Measurements from ENCODE around the gene ATP10A.
"Not testable (repeated sequence)": the region's sequence is repeated elsewhere in the genome, so short reads cannot be mapped to it uniquely, and the experiment has no call there.

Gene ATP10A

DNA sequence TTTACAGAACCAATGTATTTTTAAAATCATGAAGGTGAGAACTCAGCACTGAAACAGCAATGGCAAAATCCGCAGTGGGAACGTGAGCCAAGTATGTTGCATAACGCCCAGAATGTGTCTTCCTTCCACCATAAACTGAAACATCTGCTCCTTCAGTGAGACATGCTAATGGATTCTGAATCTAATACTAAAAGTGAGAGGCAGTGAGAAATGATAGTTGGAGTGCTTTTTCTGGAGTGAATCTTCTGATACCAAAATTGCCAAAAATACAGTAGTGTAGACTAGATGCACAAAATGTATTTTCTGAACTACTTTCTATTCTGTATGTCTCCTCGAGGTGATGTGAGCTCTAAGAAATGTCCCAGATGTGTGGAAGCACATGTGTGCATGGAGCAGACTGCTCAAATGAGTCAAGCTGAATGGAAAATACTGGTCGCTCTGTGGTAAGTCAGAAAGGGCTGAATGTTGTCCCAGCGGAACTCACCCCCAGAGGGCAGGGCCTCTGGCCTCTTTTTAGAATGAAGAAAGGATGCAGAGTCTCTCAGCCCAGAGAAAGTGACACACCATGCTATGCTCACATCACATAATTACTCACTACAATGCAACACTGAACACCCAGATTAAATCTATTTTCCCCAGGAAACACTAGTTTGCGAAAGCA, 73.0 kb downstream of the ATP10A start:
- DNase-seq (ENCODE audit: low read depth) = no peak

DNA sequence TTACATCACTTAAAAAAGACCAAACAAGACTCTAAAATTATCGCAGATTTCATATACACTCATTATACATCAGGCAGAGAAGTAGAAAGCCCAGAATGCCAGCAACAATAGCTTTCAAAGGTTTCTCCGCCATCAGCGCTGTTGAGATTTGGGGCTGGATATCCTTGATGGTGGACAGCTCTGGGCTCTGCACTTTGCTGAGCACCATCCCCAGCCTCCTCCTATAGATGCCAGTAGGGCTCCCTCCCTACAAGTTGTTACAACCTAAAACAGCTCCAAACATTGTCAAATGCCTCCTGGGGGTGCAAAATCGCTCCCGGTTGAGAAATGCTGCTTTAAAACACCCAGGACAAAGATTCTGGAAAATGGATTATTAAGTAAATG, 73.5 kb downstream of the ATP10A start:
- DNase-seq (ENCODE audit: low read depth) = no peak

DNA sequence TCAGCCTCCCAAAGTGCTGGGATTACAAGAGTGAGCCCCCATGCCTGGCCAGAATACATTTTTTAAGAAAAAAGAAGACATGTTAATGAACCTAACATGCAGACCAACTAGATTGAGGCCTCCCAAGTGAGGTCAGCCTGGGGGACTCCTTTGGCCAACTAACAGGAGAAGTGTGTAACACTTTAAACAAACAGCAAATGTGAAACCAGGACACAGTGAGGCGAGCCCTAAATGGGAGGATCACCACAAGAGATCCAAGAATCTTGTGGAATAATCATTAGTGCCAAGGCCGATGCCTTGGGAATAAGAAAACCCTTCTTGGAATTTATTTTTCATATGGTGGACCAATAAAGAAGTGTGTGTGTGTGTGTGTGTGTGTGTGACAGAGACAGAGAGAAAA, 73.9 kb downstream of the ATP10A start:
- DNase-seq (ENCODE audit: low read depth) = no peak

DNA sequence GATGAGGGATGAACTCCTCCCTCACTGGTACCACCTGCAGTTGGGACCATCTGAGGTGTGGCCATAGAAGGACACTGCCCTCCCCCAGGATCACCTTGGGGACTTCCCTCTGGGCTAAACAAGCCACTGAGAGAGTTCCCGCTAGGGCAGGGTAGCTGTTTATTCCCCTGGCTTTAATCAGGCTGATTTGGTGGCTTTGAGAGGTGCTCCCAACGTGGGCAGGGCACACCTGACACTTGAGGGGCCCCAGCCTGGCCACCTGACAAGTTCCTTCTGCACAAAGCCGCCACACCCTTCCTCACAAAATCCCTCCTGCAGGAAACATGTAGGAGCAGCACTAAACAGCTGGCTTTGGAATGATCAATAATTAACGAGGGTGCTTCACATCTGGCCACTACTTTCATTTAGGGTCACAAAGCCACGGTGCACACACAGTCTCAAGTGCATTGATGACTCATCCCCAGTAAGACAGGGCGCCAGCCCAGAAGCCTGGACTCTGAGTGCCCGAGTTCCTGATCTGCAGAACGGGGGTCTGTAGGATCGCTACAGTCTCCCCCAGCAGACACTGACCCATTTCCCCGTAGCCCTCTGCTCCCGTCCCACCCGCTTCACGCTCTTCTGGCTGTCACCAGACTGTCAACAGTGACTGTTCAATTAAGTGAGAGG, 75.1 kb downstream of the ATP10A start:
- no peak for DNase-seq (ENCODE audit: low read depth)

DNA sequence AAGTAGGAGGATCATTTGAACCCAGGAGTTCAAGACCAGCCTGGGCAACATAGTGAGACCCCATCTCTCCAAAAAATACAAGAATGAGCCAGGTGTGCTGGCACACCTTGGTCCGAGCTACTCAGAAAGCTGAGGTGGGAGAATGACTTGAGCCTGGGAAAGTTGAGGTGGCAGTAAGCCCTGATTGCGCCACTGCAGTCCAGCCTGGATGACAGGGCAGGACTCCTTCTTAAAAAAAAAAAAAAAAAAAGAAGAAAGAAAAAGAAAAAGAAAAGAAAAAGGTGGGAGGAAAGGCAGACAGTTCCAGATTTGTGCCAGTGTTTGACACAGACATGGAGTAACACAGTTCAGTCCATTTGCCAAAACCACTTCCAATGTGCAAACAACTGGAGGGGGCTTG, 75.7 kb downstream of the ATP10A start:
- no peak for DNase-seq (ENCODE audit: low read depth)

DNA sequence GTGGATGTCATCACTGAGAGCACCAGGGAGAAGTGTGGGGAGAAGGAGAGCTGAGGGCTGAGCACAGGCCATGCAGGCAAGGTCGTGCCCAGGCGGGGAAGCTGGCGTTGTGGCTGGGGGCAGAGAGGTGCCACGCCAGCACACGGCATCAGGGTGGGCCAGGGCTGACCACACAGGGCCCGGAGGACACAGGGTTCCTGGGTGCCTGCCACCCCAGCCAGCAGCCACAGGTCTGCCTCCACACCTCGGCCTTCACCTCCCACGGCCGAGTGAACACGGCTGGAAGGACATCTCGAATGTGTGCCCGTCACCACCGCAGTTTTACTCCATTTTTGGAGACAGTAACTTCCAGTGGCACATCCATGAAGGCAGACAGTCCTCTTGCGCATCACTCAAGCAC, 77.1 kb downstream of the ATP10A start:
- no peak for DNase-seq (ENCODE audit: low read depth)

DNA sequence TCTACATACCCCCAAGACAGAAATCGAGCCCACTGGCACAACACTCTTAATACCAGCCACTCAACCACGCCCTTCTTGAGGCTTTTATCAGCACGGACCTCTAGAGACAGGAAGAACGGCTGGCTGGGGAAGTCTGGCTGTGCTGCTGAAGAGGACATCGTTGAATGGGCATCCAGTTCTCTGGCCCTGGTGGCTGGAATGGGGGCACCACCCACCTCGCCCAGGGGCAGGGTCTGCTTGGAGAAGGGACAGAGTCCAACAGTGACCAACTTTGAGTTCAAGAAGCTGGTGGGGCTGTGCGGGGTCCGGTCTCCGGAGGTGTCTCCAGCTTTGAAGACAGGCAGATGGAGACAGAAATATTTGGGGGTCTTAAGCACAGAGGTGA, 77.5 kb downstream of the ATP10A start:
- no peak for DNase-seq (ENCODE audit: low read depth)

DNA sequence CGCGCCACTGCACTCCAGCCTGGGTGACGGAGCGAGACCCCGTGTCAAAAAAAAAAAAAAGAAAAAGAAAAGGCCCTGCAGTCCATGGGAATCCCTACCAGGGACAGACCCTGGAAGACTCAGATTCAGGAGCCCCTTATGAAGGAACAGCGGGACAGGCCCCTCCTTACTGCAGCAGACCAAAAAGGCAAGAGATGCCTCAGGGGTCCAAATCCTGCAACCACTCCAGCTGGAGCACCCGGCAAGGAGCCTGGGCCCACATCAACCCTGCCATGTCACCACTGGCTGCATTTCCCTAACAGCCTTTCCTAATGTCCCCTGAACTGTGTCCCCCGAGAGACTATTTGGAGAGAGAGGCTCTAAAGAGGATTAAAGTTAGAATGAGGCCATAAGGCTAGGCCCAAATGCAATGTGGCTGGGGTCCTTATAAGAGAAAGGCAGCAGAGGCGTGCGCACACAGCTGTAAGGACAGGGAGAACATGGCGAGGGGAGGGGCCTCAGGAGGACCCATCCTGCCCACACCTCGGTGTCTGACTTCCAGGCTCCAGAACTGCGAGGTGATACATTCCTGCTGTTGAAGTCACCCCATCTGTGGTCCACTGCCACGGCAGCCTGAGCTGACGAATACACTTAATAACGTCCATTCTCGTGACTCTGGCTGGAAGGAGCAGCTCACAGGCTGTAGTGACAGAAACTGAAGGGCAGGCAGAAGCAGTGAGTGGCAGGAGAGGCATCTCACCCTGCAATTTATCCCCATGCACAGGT, 78.1 kb downstream of the ATP10A start:
- DNase-seq (ENCODE audit: low read depth) = no peak

DNA sequence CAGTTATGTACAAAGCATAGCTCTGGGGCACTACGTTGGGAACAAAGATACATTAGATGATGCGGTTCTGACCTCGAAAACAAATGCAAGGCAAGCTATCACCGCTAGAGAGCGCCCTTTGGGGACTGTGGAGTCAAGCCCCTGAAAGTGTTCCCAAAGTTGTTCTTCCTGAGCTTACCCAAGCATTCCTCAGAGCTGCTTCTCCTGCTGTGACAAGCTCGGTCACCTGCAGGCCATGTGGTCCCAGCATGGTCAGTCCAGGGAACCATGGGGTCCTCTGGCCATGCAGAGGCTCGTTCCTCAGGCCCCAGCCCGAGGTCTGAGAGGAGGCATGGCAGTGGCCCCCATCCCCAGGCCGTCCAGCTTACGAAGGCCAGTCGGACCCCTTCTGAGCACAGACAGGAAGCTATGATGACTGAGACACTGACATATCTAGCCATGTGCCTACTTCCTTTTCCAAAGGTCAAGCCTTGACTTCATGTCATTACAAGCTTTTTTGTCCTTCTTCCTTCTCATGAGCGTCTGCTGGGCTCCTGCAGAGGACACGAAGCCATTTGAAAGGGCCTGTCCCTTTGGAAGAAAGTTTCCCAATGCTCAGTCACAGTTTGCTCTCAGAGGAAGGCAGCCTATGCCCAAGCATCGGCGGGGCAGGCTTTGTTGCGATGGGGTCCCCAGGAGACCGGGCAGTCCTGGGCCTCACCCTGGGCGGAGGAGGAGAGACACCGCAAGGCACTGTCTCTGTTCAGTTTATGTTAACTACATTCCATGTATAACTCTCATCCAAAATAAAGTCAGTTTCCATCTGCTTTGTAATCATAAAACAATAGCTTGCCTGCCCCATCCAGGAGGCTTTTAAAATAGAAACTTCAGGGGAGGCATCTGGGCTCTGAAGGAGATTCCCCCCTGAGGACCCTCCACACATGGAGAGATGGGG, 79.3 kb downstream of the ATP10A start:
- DNase-seq (ENCODE audit: low read depth) = peak; percentile 36

DNA sequence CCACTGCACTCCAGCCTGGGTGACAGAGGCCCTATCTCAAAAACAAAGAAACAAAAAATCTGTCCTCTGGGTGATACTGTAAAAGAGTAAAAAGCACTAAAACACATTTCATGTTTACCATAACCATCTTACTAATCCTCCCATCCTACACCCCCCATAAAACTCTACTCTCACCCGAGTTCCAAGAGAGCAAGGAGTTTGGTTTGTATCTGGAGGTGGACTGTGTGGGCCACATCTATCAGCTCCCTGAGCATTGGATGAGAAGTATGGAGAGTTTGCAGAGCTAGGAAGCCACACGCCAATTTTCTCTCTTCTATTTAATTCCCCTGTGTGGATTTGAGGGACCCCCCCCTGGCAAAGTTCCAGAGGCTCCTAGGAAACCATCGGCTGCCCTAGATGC, 80.0 kb downstream of the ATP10A start:
- no peak for DNase-seq (ENCODE audit: low read depth)

DNA sequence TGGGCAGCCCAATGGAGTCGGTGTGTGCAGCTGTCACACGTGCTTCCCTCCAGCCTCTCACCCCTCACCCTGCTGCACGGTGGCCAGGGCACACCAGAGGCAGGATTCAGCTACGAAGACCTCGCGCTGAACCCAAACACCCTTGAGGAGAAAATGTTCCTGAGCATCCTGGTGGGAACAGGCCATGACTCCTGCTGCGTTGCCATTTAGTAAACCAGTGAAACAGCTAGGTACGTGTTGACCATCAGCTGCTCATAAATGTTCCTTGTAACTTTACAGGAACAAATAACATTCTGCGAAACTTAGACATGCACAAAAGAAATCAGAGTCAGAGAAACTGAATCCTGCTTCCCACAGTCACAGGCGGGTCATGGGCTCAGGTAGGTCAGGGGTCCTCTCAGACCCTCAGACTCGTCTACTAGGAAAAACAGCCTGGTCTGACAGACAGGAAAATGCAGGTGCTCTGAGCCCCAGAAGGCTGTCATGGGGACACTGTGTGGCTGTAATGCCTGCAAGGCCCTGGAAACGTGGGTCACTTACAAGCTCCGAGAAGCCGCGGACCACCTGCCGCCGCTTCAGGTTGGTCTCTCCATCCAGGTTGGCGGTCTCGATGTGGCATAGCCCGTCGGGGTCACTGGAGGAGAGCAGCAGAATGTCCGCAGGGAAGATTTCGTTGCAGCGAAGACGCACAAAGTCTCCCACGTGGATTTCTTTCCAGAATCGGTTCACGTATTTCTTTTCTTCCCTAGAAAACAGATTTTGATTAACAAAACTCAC, 82.5 kb downstream of the ATP10A start:
- no peak for DNase-seq (ENCODE audit: low read depth)

DNA sequence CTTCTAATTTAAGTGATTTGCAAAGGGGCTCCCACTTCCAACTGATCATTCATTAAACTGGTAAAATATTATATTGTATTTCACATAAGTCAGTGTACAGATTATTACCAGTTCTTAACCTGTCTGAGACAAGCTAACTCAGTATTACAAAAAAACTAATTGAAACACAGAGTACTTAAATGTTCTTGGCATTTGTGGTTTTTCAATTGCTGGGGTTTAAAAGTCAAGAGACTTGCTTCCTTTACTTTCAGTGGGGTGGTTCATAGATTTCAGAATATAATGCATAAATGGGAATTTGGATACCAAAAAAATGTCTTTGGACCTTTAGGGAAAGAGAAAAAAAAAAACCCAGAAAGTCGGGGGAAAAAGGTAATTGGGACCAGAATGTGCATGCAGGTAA, 85.0 kb downstream of the ATP10A start:
- no peak for DNase-seq (ENCODE audit: low read depth)

DNA sequence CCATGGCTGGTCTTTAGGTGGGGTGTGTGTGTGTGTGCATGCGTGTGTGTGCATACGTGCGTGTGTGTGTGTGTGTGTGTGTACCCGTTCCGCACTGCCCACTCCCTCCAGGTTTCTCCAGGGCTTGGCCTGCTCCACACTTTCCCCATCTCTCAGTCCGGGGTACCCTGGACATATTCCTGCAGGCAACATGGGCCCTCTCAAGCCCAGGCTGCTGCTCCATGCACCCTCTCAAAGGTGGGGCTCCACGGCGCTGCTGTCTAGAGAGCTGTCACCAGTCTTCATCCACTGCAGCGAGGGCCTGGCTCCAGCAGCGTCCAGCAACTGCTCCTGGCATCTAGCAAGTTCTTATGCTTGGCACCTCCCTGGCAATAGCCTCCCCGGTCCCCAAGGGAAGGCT, 86.1 kb downstream of the ATP10A start:
- no peak for DNase-seq (ENCODE audit: low read depth)

DNA sequence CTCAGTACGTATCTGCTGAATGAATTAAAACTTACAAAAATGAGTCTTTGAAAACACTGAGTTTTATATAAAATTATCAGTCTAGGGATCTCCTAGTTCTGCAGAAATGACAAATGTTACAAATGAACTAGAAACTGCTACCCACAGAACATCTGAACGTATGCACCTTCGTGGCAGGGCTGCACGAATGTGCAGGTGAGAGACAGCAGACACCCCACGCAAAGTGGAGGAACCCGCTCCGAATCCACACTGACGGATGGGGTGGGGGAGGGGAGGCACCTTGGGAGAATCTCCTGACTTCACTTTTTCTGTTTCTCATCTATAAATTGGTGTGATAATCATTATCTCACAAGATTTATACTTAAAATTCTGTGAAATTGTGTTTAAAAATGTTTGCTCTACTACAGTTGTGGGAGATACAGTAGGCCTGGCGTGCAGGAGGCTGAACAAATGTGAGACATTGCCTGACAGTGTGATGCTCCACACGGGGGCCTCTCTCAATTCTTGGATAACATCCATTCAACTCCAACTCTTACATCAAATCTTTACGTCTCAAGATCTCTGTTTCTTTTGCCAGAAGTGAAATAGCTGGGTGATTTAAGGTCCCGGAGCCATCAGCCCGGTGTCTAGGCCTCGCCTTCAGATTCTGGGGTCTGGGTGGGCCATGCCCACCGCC, 86.9 kb downstream of the ATP10A start:
- DNase-seq (ENCODE audit: low read depth) = no peak

DNA sequence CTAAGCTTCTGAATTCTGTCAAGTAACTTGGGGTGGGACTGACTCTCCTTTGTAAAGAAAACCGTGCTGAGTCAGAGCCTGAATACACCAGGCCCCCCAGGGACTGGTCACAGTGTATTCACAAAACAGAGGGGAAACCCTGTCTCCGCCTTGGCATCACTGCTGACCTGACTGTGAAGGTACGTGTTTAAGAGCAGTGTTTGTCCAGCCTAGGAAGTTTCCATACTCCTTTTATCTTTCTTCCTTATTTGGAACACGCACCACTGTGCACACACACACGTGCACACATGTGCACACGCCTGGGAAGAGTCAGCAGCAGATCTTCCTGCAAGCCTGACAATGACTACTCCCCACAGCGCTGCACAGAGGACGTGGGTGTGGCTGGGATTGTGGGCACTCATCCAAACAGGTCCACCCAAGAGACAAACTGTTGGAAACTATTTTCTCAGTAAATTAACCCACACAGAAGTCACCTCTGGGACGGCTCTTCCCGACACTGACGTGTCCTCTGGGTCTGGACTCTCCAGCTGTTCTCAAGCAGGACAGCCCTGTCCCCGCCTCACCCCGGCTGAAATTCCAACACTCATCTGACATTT, 87.7 kb downstream of the ATP10A start:
- DNase-seq (ENCODE audit: low read depth) = no peak

DNA sequence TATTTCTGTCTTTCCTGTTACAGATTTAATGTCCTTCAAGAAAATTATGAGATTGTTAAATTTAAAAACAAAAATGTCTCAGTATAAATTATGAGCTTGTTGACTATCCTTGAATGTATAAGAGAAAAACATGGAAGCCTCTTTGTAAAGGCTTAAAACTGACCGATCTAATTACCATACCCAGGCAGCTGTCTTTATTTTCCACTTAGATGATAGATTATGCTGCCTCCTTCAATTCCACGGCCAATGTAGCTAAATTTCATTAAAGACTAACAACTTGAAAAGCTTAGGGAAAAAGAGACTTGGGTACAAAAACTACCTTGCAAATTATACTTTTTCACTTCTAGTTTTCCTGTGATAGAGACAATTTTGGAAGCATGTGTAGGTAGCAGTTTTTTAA, 88.3 kb downstream of the ATP10A start:
- no peak for DNase-seq (ENCODE audit: low read depth)

DNA sequence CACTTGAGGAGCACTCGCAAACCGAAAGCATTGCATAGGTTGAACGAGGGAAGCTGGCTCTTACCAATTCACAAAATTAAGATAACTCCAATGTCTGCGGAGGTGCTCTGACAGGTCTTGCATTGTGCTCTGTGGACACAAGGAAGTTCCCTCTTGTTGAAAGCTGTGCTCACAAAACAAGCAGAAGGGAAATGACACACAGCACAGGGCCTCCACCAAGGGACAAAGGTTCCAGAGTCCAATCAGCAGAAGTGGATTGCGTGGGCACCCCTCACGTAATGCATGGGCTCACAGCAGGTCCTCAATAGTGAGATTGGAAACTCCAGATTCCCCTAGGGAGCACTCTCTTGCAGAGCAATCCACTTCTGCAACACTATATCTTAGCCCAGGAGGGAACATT, 89.9 kb downstream of the ATP10A start:
- no peak for DNase-seq (ENCODE audit: low read depth)

DNA sequence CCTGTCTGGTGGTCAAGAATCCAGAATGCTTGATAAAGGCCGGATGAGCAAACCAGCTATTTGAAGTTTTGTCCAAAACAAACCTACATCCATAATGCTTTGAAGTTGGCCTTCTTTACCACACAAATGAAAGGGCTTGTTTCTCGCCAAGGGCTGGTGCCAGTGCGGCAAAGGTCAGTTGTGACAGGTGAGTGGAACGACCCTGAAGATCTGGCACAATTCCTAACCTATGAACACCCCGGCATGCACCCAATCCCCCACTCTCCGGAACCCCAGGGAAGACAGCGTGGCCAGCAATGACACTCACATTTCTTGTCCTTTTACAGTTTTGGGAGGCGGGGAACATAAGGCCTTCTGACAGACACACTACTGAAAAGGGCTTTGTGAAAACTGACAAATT, 90.6 kb downstream of the ATP10A start:
- no peak for DNase-seq (ENCODE audit: low read depth)

DNA sequence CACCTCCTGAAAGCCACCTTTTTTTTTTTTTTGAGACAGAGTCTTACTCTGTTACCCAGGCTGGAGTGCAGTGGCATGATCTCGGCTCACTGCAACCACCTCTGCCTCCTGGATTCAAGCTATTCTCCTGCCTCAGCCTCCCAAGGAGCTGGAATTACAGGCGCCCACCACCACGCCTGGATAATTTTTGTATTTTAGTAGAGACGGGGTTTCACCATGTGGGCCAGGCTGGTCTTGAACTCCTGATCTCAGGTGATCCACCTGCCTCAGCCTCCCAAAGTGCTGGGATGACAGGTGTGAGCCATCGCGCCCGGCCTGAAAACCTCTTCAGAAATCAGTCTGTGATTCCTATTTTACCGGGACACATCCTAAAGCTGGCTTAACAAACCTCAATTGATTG, 91.4 kb downstream of the ATP10A start:
- DNase-seq (ENCODE audit: low read depth) = not testable (repeated sequence)

DNA sequence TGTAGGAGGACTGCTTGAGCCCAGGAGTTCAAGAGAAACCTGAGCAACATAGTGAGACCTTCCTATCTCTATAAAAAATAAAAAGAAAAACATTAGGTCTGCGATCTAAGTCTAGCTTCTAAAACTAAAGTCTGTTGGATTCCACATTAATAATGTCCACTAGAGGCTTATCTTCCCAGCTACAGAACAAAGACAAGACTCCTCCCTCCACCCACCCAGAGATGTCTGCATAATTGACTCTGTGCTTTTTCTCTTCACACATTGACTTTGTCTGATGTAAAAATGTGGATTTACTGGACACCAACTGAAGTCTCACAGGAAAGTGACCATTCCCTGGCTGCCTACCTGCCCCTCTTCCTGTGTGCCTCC, 91.8 kb downstream of the ATP10A start:
- DNase-seq (ENCODE audit: low read depth) = no peak

All from activated T-cell treated with anti-CD3 and anti-CD28 coated beads for 1 hour (primary cell).